ENCODE results near the gene CTNNA3. TPM values are rescaled to one million over a fixed set of nuclear protein-coding genes. Genes with fewer than 3 reads are reported as not detected.

CTNNA3 gene
- polyA plus RNA-seq, 1 donor from 2014 or later: 0.14 TPM

GRCh38 chr10:67280405-67280804 is 415.6 kb downstream of the CTNNA3 start:
- Histone ChIP-seq H3K9ac (ENCODE audit: low read length) (no peak overlapping the region), H3K4me2 (ENCODE audit: low read length) (no peak overlapping the region), H3K79me2 (replicated peaks; ENCODE audit: insufficient read depth, low read length) (no peaks in the 10 kb centered on the region), H2AFZ (ENCODE audit: low read depth, low read length) (no peak overlapping the region), H4K20me1 (ENCODE audit: insufficient read depth) (no peaks in the 10 kb centered on the region), H3F3A (ENCODE audit: insufficient read depth, low read length, poor library complexity, severe bottlenecking) (no peaks in the 10 kb centered on the region), H3K4me3 (ENCODE audit: low read length) (no peak overlapping the region), H3K27ac (ENCODE audit: low read length) (no peak overlapping the region), H3K9me2 (ENCODE audit: insufficient read depth, low read length) (no peaks in the 10 kb centered on the region), H3K9me3 (ENCODE audit: low read length) (no peaks in the 10 kb centered on the region), H3K36me3 (ENCODE audit: insufficient read depth, low read length) (no peaks in the 10 kb centered on the region), H3K27me3 (ENCODE audit: insufficient read depth, low read depth, low read length) (no peaks in the 10 kb centered on the region)
- TF ChIP-seq EZH2 (IDR thresholded peaks at IDR 0.05; ENCODE audit: borderline replicate concordance, insufficient read depth, low read length, poor library complexity, severe bottlenecking) (no peak), CTCF (IDR thresholded peaks at IDR 0.05; ENCODE audit: poor library complexity, severe bottlenecking) (no peak), MXI1 (conservative IDR thresholded peaks at IDR 0.05; ENCODE audit: poor library complexity, severe bottlenecking) (no peak), POLR2AphosphoS5 (IDR thresholded peaks at IDR 0.05) (no peak), REST (IDR thresholded peaks at IDR 0.05; ENCODE audit: borderline replicate concordance) (no peak)

- Histone ChIP-seq H2AFZ (ENCODE audit: low read depth, low read length) (no peak overlapping the region), H3K9me3 (ENCODE audit: low read length) (no peaks in the 10 kb centered on the region)
Observed at GRCh38 chr10:67277402-67277801, 418.6 kb downstream of the CTNNA3 start.

More at GRCh38 chr10:67277402-67277801, 418.6 kb downstream of the CTNNA3 start:
- no peaks in the 10 kb centered on the region for H4K20me1 ChIP-seq (ENCODE audit: insufficient read depth)
- no peak overlapping the region for H3K9ac ChIP-seq (ENCODE audit: low read length)
- no peaks in the 10 kb centered on the region for H3F3A ChIP-seq (ENCODE audit: insufficient read depth, low read length, poor library complexity, severe bottlenecking)
- no peak overlapping the region for H3K4me3 ChIP-seq (ENCODE audit: low read length)
- TF ChIP-seq POLR2AphosphoS5 (IDR thresholded peaks at IDR 0.05): no peak
- no peak for TF ChIP-seq REST (IDR thresholded peaks at IDR 0.05; ENCODE audit: borderline replicate concordance)
- no peak for TF ChIP-seq SMC3 (conservative IDR thresholded peaks at IDR 0.05; ENCODE audit: poor library complexity)
- no peak for TF ChIP-seq EP300 (conservative IDR thresholded peaks at IDR 0.05; ENCODE audit: poor library complexity, severe bottlenecking)
- no peak for TF ChIP-seq TAF1 (IDR thresholded peaks at IDR 0.05; ENCODE audit: low read depth)
- no peak for TF ChIP-seq EZH2 (IDR thresholded peaks at IDR 0.05; ENCODE audit: borderline replicate concordance, insufficient read depth, low read length, poor library complexity, severe bottlenecking)
- TF ChIP-seq MXI1 (conservative IDR thresholded peaks at IDR 0.05; ENCODE audit: poor library complexity, severe bottlenecking): no peak
- no peak for TF ChIP-seq RAD21 (conservative IDR thresholded peaks at IDR 0.05)
- no peak for TF ChIP-seq CTCF (IDR thresholded peaks at IDR 0.05; ENCODE audit: poor library complexity, severe bottlenecking)
- H3K9me2 ChIP-seq (ENCODE audit: insufficient read depth, low read length): no peaks in the 10 kb centered on the region
- H3K79me2 ChIP-seq (replicated peaks; ENCODE audit: insufficient read depth, low read length): no peaks in the 10 kb centered on the region
- H3K27me3 ChIP-seq (ENCODE audit: insufficient read depth, low read depth, low read length): no peaks in the 10 kb centered on the region
- no peaks in the 10 kb centered on the region for H3K36me3 ChIP-seq (ENCODE audit: insufficient read depth, low read length)
- H3K4me2 ChIP-seq (ENCODE audit: low read length): no peak overlapping the region
- no peak overlapping the region for H3K27ac ChIP-seq (ENCODE audit: low read length)
